SU-DHL-6 (cell line): ENCODE measurements around the gene WWOX.

Source experiments
- H2AFZ ChIP-seq: fragments of 200-600 bp; sonication (generic); 2 replicates; pipeline ENCODE4 v1.6.1; 2014; ENCODE audit warnings: low read depth, mild to moderate bottlenecking, moderate library complexity, mixed read lengths, antibody characterized with exemption, low read length; ENCODE audit not compliant: severe bottlenecking
- H3F3A ChIP-seq: fragments of 200-600 bp; shearing (Covaris generic); 2 replicates; pipeline ENCODE4 v1.6.0; 2016; ENCODE audit warnings: antibody characterized with exemption, mild to moderate bottlenecking; ENCODE audit not compliant: insufficient read depth
- H3K27ac ChIP-seq: fragments of 200-600 bp; sonication (generic); 2 replicates; pipeline ENCODE4 v1.5.1; 2016; ENCODE audit warnings: low read depth, mild to moderate bottlenecking, low read length, moderate library complexity, mixed read lengths
- H3K27me3 ChIP-seq: fragments of 200-600 bp; sonication (generic), shearing (Covaris generic); 2 replicates; pipeline ENCODE4 v1.6.0; 2014; ENCODE audit warnings: mild to moderate bottlenecking, low read length
- H3K36me3 ChIP-seq: fragments of 200-600 bp; sonication (generic); 2 replicates; pipeline ENCODE4 v1.6.1; 2014; ENCODE audit warnings: mild to moderate bottlenecking, low read length, mixed read lengths
- H3K4me2 ChIP-seq: fragments of 300-600, 200-600 bp; shearing (Covaris generic), sonication (generic); 2 replicates; pipeline ENCODE4 v1.6.0; 2014; ENCODE audit warnings: low read length, low read depth, mild to moderate bottlenecking; ENCODE audit not compliant: poor library complexity, severe bottlenecking
- H3K4me3 ChIP-seq: fragments of 200-600 bp; sonication (generic); 2 replicates; pipeline ENCODE4 v1.5.1; 2014; ENCODE audit warnings: antibody characterized with exemption, low read length, mild to moderate bottlenecking, mixed read lengths; ENCODE audit not compliant: insufficient read depth, poor library complexity, severe bottlenecking
- H3K79me2 ChIP-seq: fragments of 200-600 bp; sonication (generic); 2 replicates; pipeline ENCODE4 v1.6.1; 2014; ENCODE audit warnings: mild to moderate bottlenecking, low read length, moderate library complexity; ENCODE audit not compliant: insufficient read depth
- H3K9ac ChIP-seq: fragments of 200-600 bp; sonication (generic); 2 replicates; pipeline ENCODE4 v1.7.0; 2014; ENCODE audit warnings: mild to moderate bottlenecking, low read length
- H3K9me2 ChIP-seq: fragments of 200-600 bp; sonication (generic); replicated peaks from 2 replicates; pipeline ENCODE4 v1.6.1; 2014; ENCODE audit warnings: low read length; ENCODE audit not compliant: insufficient read depth
- H3K9me3 ChIP-seq: fragments of 200-600 bp; sonication (generic); 2 replicates; pipeline ENCODE4 v1.6.1; 2014; ENCODE audit warnings: low read length, mixed read lengths; ENCODE audit not compliant: insufficient read depth
- H4K20me1 ChIP-seq: fragments of 200-600 bp; sonication (generic); 2 replicates; pipeline ENCODE4 v1.6.1; 2014; ENCODE audit warnings: low read depth, mild to moderate bottlenecking, antibody characterized with exemption, low read length, moderate library complexity, mixed read lengths
- CTCF ChIP-seq: fragments of 200-600 bp; sonication (generic); IDR thresholded peaks from one replicate; pipeline ENCODE4 v1.5.1; 2017; ENCODE audit warnings: antibody characterized with exemption, mild to moderate bottlenecking, low read length, moderate library complexity; ENCODE audit not compliant: insufficient read depth, poor library complexity, severe bottlenecking
- EZH2phosphoT487 ChIP-seq: fragments of 200-600 bp; sonication (generic), shearing (Covaris generic); conservative IDR thresholded peaks from 2 replicates; pipeline ENCODE4 v1.6.1; 2018; ENCODE audit warnings: mild to moderate bottlenecking, antibody characterized with exemption, low read length, moderate library complexity, mixed read lengths

WWOX gene

DNA sequence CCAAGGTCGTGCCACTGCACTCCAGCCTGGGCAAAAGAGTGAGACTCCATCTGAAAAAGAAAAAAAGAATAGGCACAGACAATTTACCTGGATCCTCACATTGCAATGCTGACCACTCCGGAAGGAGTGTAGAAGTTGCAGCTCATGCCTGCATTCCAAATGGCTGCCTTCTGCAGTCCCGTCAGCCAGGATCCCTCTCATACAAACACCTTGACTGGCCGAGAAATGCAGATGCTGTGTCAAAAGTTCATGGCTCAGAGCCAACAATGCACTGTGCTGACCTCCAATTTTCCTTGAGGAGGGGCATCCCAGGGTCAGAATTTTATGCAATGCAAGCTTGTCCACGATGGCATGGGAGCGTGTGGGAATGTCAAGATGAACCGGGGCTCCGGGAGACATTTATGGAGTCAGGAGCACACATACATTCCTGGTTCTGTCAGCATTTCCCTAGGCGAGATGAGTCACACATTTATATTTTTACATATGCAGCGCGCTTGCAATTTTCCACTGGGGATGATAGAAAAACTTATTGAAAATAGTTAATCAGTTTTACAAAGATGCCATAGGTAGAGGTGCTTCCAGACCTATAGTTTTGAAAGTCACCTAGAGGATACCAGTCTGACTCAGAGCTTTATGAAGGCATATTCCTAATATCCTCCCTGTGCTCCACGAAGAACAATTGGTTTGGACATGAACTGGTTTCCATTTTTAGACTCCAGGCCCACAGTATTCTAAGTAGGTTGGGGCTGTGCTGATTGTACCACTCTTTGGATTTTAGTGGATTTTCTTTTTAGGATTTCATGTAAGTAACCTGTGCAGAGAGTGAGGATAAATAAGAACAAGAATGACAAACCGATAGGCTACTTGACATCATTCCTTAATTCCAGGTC is 886.5 kb downstream of the WWOX start:
- Histone ChIP-seq H2AFZ (no peak overlapping the region), H3K9ac (no peak overlapping the region), H3F3A (no peaks in the 10 kb centered on the region), H3K4me2 (no peak overlapping the region), H3K9me2 (no peaks in the 10 kb centered on the region), H3K4me3 (no peak overlapping the region), H3K27me3 (no peaks in the 10 kb centered on the region), H3K79me2 (no peaks in the 10 kb centered on the region), H4K20me1 (no peaks in the 10 kb centered on the region), H3K9me3 (no peaks in the 10 kb centered on the region), H3K27ac (no peak overlapping the region), H3K36me3 (no peaks in the 10 kb centered on the region)
- no peak for TF ChIP-seq CTCF
- TF ChIP-seq EZH2phosphoT487 = no peak

DNA sequence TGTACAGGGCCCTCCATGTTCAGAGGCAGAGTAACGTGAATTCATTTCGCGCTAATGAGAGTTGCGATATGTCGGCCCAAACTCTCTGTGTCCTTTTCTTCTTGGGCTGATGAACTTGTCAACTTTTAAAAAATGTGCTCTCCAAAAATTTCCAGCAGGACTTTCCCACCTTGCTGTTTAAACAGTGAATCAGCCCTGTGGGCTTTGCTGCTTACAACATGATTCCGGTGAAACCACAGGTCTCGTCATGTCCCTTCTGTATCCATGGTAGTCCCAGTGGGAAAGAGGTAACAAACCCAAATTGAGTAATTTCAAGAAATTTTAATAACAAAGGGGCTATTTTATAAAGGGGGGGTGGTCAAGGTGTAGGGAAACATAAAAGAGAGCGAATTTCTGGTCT is 888.2 kb downstream of the WWOX start:
- no peak for TF ChIP-seq EZH2phosphoT487
- TF ChIP-seq CTCF = no peak
- no peak overlapping the region for H3K4me2 ChIP-seq
- H3K9me2 ChIP-seq = no peaks in the 10 kb centered on the region
- H2AFZ ChIP-seq = no peak overlapping the region
- no peak overlapping the region for H3K27ac ChIP-seq
- H3K36me3 ChIP-seq = no peaks in the 10 kb centered on the region
- H3K27me3 ChIP-seq = no peaks in the 10 kb centered on the region
- H3K4me3 ChIP-seq = no peak overlapping the region
- no peaks in the 10 kb centered on the region for H3K9me3 ChIP-seq
- no peak overlapping the region for H3K9ac ChIP-seq
- H4K20me1 ChIP-seq = no peaks in the 10 kb centered on the region
- H3F3A ChIP-seq = no peaks in the 10 kb centered on the region
- H3K79me2 ChIP-seq = no peaks in the 10 kb centered on the region

DNA sequence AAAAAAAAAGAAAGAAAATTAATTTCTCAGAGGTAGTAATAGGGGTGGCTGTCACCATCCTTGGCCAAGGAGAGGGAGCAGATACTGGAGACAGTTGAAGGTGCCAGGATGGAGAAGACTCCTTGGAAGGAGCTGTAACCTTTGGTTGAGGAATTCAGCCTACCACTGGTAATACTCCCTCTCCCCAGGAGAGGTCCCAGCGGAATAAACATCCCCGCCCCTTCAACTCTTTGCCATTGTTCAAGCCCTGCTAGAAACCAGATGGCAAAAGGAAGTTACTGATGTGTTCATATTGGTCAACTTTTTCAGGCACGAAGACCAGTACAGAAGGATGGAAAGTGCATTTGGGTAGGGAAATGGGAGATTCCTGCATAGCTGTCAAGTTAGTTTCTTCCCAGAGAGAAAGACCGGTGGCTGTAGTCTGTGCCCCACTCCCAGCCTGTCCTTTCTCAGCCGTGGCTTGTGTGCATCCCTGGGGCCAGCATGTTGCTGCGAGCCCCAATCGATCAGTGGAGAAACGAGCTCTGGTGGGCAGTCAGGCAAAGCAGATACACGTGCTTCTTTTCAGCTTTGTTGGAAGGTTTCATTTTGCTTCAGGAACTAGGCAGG is 889.0 kb downstream of the WWOX start:
- Histone ChIP-seq H3K4me2 (no peak overlapping the region), H3K9me3 (no peaks in the 10 kb centered on the region), H3K4me3 (no peak overlapping the region), H3K27me3 (no peaks in the 10 kb centered on the region), H3K9me2 (no peaks in the 10 kb centered on the region), H3K79me2 (no peaks in the 10 kb centered on the region), H3K9ac (no peak overlapping the region), H2AFZ (no peak overlapping the region), H3K27ac (no peak overlapping the region), H4K20me1 (no peaks in the 10 kb centered on the region), H3K36me3 (no peaks in the 10 kb centered on the region), H3F3A (no peaks in the 10 kb centered on the region)
- TF ChIP-seq CTCF = no peak
